Chondrocyte (in vitro differentiated cells): ENCODE measurements around the gene SERPINI1. TPM values are rescaled to one million over a fixed set of nuclear protein-coding genes. Genes with fewer than 3 reads are reported as not detected.

Experiments
- DNase-seq: peaks from one replicate; pipeline ENCODE4 v3.0.0; 2021; ENCODE audit warnings: mixed read lengths, low spot score
- H3K27ac Mint-ChIP-seq: one replicate; pipeline ENCODE4 v1.8.0; 2021; ENCODE audit warnings: mild to moderate bottlenecking, moderate library complexity, mixed read lengths; ENCODE audit not compliant: unreplicated experiment
- H3K27me3 Mint-ChIP-seq: 2 replicates; pipeline ENCODE4 v1.8.0; 2021; ENCODE audit warnings: low read depth, mixed read lengths
- H3K36me3 Mint-ChIP-seq: 2 replicates; pipeline ENCODE4 v1.8.0; 2021; ENCODE audit warnings: low read depth, mixed read lengths
- H3K4me1 Mint-ChIP-seq: 2 replicates; pipeline ENCODE4 v1.8.0; 2021; ENCODE audit warnings: low read depth, mild to moderate bottlenecking, mixed read lengths
- H3K4me3 Mint-ChIP-seq: one replicate; pipeline ENCODE4 v1.8.0; 2021; ENCODE audit warnings: mild to moderate bottlenecking, moderate library complexity, mixed read lengths; ENCODE audit not compliant: unreplicated experiment
- H3K9me3 Mint-ChIP-seq: 2 replicates; pipeline ENCODE4 v1.8.0; 2021; ENCODE audit warnings: low read depth, mixed read lengths
- total RNA-seq: library from RNA; stranded (reverse); gene quantifications from 3 replicates; pipeline ENCODE4 v1.2.1, GENCODE V29; 2021
- TF ChIP-seq, protein P1 (sequence below): fragments of 200-600 bp; sonication (generic); IDR thresholded peaks from 2 replicates; pipeline ENCODE4 v1.5.0; 2021; ENCODE audit warnings: antibody characterized with exemption, mild to moderate bottlenecking, moderate library complexity

The SERPINI1 gene
- total RNA-seq, 1 donor from 2014 or later = 2.5 TPM

DNA sequence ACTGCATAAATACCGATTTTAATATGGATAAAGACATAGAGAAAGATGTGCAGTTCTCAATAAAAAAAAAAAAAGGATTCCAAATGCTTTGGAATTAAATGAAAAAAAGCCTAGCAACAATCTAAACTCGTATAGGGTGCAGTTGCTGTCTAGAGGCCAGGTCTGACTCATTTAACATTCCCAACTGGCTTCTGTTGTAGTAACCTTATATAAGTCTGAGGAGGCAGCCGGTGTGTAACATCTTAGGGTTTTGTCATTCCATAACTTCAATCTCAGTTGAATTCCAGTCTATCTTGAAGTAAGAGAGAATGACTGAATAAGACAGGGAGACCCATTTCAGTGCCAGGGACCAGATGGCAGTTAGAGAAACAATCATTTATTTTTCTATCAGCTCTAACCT is 7.3 kb upstream of the SERPINI1 start:
- peak overlapping the region; percentile 62 for H3K27ac Mint-ChIP-seq

DNA sequence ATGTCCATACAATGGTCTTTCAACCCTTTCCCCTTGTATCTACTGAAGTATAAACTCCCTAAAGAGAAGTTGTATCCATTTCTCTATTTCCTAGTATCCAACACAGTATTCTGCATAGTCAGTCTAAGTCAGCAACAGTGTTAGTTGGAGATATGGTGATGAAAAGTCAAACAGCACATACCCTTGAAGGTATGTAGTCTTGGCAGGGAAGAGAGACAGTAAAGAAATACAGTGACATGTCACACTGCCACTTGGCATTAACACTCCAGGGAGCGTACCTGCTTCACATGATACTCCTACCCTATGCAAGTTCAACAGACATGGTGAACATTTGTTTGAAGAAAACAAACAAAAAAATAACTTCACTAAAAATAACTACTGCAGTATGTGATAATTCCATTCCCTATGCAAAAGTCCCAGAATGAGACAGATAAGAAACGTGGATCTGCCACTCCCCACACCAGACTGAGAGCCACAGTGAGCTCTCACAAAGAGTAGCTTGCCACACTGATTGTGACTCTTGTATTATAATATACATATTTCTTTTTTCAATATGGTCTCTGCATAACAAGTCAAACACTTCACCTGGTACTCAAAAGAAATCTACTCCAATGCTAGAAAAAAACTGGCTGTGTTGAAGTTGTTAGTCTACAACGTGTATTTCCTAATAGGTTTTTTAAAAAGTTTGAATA is 6.7 kb upstream of the SERPINI1 start:
- Mint-ChIP-seq H3K9me3 (no peaks in the 10 kb centered on the region), H3K4me3 (no peak overlapping the region), H3K27me3 (no peaks in the 10 kb centered on the region), H3K4me1 (peaks cover 25% of the 10 kb centered on the region), H3K27ac (no peak overlapping the region), H3K36me3 (no peaks in the 10 kb centered on the region)
- no peak for DNase-seq
- TF ChIP-seq, protein P1, sequence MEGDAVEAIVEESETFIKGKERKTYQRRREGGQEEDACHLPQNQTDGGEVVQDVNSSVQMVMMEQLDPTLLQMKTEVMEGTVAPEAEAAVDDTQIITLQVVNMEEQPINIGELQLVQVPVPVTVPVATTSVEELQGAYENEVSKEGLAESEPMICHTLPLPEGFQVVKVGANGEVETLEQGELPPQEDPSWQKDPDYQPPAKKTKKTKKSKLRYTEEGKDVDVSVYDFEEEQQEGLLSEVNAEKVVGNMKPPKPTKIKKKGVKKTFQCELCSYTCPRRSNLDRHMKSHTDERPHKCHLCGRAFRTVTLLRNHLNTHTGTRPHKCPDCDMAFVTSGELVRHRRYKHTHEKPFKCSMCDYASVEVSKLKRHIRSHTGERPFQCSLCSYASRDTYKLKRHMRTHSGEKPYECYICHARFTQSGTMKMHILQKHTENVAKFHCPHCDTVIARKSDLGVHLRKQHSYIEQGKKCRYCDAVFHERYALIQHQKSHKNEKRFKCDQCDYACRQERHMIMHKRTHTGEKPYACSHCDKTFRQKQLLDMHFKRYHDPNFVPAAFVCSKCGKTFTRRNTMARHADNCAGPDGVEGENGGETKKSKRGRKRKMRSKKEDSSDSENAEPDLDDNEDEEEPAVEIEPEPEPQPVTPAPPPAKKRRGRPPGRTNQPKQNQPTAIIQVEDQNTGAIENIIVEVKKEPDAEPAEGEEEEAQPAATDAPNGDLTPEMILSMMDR = no peak

More for the DNA sequence above, 7.3 kb upstream of the SERPINI1 start:
- Mint-ChIP-seq H3K36me3 (no peaks in the 10 kb centered on the region), H3K4me1 (peaks cover 29% of the 10 kb centered on the region), H3K9me3 (no peaks in the 10 kb centered on the region), H3K4me3 (no peak overlapping the region), H3K27me3 (no peaks in the 10 kb centered on the region)
- TF ChIP-seq, protein P1 = no peak
- no peak for DNase-seq

DNA sequence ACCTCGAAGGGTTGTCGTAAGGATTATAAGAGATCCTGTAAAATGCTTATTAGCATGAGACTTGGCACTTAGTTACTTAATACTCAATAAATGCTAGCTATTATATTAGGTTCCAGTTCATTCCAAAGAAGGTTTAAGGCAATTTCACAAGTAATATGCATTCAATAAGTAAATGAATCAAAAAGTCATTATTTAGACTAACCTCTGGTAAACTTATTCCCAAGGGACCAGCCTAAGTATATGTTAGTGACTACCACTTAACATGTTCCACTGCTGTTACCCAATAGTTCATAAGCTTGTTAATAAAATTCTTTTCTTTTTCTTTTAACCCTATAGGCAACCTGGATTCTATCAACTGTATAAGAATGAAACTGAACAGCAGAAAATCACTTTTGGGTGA is 5.9 kb upstream of the SERPINI1 start:
- peaks cover 19% of the 10 kb centered on the region for H3K4me1 Mint-ChIP-seq
- H3K27me3 Mint-ChIP-seq = no peaks in the 10 kb centered on the region
- H3K27ac Mint-ChIP-seq = no peak overlapping the region
- H3K4me3 Mint-ChIP-seq = no peak overlapping the region
- H3K36me3 Mint-ChIP-seq = no peaks in the 10 kb centered on the region
- DNase-seq = no peak
- TF ChIP-seq, protein P1 = no peak
- no peaks in the 10 kb centered on the region for H3K9me3 Mint-ChIP-seq

DNA sequence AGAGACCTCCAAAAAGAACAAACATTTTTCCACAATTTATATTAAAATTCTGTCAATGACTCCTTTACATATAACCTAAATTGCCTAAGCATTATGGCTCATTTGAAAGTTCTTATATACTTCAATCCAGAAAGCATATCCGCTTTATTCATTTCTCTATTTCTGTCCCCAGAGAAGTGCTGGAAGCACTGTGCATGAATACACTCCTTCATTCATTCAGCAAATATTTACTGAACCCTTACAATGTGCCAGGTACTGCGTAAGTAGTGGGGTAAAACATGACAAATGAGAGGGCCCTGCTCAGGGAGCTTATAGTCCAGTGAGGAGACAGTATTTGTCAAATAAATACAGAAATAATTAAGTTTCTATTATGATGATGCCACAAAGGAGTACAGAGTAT is 4.1 kb upstream of the SERPINI1 start:
- H3K36me3 Mint-ChIP-seq = no peaks in the 10 kb centered on the region
- no peaks in the 10 kb centered on the region for H3K27me3 Mint-ChIP-seq
- H3K27ac Mint-ChIP-seq = no peak overlapping the region
- H3K4me3 Mint-ChIP-seq = no peak overlapping the region
- TF ChIP-seq, protein P1 = no peak
- H3K9me3 Mint-ChIP-seq = no peaks in the 10 kb centered on the region
- peaks cover 19% of the 10 kb centered on the region for H3K4me1 Mint-ChIP-seq
- DNase-seq = no peak

DNA sequence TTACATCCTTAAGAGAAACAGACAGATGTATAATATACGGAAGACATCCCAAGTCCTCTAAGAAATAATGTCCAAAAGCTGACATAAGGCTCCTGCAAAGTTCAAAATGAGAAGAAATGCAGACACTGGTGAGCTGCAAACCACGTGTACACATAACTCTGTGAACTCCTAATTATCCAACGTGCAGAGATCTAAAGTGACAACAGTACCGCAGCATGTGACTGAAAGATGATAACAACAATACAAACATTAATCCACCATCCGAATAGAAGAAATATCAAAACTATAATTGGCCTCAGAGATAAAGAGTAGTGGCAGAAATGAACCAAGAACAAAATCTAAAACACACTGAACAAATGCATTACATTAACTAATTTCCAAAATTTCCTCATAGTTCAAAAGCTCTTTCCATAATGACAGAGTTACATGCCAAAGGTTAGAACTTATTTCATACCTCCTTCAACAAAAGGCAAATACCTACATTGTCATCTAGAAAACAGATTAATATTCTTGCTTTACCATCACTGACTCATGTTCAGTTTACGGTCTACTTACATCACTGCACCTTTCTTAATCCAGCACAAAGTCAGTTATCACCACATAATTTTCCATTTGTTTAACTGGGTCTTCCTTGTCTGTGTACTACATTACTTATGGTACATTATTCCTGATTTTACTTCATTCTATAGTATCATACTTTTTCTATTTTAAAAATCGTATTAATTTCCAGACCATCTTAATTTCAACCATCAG is 3.0 kb upstream of the SERPINI1 start:
- Mint-ChIP-seq H3K27ac (no peak overlapping the region), H3K27me3 (peaks cover 7% of the 10 kb centered on the region), H3K36me3 (no peaks in the 10 kb centered on the region), H3K4me1 (peaks cover 18% of the 10 kb centered on the region), H3K9me3 (no peaks in the 10 kb centered on the region), H3K4me3 (peak overlapping the region; percentile 7)
- TF ChIP-seq, protein P1 = no peak
- no peak for DNase-seq
